ACC112 (cell line): Measurements from ENCODE around the gene UVRAG.
"Not testable (repeated sequence)": the region's sequence is repeated elsewhere in the genome, so short reads cannot be mapped to it uniquely, and the experiment has no call there.

ENCODE experiments used
- H2AFZ ChIP-seq: fragments of 200-600 bp; sonication (generic); one replicate; pipeline ENCODE4 v1.6.0; 2017; ENCODE audit warnings: antibody characterized with exemption, low read length; ENCODE audit not compliant: unreplicated experiment
- H3K27ac ChIP-seq: fragments of 200-600 bp; sonication (generic); 2 replicates; pipeline ENCODE4 v1.5.1; 2014; ENCODE audit warnings: low read depth, mild to moderate bottlenecking, antibody characterized with exemption, low read length, moderate library complexity
- H3K27me3 ChIP-seq: fragments of 200-600 bp; sonication (generic); 2 replicates; pipeline ENCODE4 v1.6.1; 2014; ENCODE audit warnings: mild to moderate bottlenecking, antibody characterized with exemption, low read length, moderate library complexity, mixed read lengths; ENCODE audit not compliant: insufficient read depth
- H3K36me3 ChIP-seq: fragments of 200-600 bp; sonication (generic); 2 replicates; pipeline ENCODE4 v1.6.1; 2016; ENCODE audit warnings: mild to moderate bottlenecking, antibody characterized with exemption, low read length, moderate library complexity, mixed read lengths; ENCODE audit not compliant: insufficient read depth
- H3K4me1 ChIP-seq: fragments of 200-600 bp; sonication (generic); one replicate; pipeline ENCODE4 v1.6.1; 2016; ENCODE audit warnings: low read length, mixed read lengths; ENCODE audit not compliant: insufficient read depth, unreplicated experiment, control insufficient read depth
- H3K4me3 ChIP-seq: fragments of 200-600 bp; sonication (generic); 2 replicates; pipeline ENCODE4 v1.5.1; 2014; ENCODE audit warnings: mild to moderate bottlenecking, low read depth, low read length
- H3K79me2 ChIP-seq: fragments of 200-600 bp; sonication (generic); one replicate; pipeline ENCODE4 v1.6.0; 2016; ENCODE audit warnings: low read length; ENCODE audit not compliant: control insufficient read depth, unreplicated experiment, insufficient read depth

Gene UVRAG

DNA sequence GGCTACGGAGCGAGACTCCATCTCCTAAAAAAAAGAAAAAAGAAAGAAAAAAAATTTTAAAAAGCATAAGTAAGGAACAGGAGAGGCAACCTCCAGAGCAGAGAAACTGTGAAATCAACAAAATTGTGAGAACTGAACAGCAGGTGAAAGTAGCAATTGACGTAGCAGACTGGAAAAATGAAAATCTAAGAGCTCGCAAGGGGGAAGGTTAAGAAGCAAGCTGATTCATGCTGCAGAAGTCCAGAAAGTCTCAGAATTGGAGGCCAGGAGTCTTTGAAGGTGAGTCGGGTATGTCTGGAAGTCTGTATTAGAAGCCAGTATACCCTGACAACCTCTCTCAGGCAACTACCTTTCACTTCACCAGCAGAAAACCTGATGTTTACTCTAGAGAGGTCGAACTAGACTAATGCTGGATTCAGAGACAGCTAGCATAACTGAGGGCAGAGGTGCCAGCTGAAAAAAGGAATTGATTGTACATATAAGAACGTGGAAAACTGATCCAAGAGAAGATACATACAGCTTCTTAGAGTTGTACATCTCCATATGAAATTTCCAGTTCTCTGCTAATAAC lies 229.8 kb downstream of the UVRAG start:
- Histone ChIP-seq H3K27ac (no peak overlapping the region), H3K27me3 (no peaks in the 10 kb centered on the region), H3K79me2 (no peaks in the 10 kb centered on the region), H2AFZ (no peak overlapping the region), H3K4me1 (peaks cover 16% of the 10 kb centered on the region), H3K4me3 (no peak overlapping the region), H3K36me3 (peaks cover 15% of the 10 kb centered on the region)

DNA sequence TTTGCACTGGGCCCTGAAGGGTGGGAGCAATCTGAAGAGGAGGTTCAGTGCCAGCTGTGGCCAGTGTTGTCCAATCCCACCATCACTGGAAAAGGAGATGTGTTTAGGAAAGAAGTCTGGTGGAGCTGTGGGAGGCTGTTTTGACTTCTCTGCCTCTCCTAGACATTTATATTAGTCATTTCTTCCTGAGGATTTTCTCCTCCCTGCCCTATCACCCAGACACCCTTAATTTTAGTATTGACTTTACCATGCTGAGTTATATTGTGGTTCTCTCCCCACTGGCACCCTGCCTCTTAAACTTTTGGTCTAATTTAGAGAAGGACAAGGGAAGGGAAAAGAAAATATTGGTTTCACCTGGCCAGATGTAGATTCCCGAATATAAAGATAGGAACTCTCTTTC lies 232.2 kb downstream of the UVRAG start:
- peak overlapping the region; percentile 27; the same call in 1 of the 2 replicates for H3K4me3 ChIP-seq
- H3K27ac ChIP-seq: 0 out of 2 replicates have a peak overlapping the region, but pooled peaks have one; percentile 42
- H3K79me2 ChIP-seq: no peaks in the 10 kb centered on the region
- no peak overlapping the region for H2AFZ ChIP-seq
- H3K36me3 ChIP-seq: peaks cover 18% of the 10 kb centered on the region
- peaks cover 16% of the 10 kb centered on the region for H3K4me1 ChIP-seq
- no peaks in the 10 kb centered on the region for H3K27me3 ChIP-seq

DNA sequence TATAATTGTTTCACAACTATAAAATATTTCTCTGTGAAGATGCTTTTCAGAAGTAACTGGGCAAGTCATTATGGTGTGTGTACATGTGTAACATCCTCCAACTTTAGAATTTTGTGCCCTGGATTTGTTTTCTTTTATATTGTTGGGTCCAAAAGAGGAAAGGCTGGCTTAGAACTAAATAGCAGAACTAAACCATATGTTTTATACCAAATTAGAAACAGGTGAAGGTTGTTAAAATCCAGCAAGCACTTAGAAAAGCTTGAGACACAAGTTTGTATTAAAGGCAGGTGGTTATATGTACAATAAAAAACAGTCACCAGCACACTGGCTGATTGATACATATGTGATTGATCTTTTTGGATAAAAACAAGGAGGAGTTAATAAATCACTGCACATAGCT lies 232.8 kb downstream of the UVRAG start:
- H3K27me3 ChIP-seq: no peaks in the 10 kb centered on the region
- peaks cover 22% of the 10 kb centered on the region for H3K36me3 ChIP-seq
- H3K4me1 ChIP-seq: peaks cover 16% of the 10 kb centered on the region
- H3K27ac ChIP-seq: no peak overlapping the region
- no peak overlapping the region for H2AFZ ChIP-seq
- H3K4me3 ChIP-seq: no peak overlapping the region
- H3K79me2 ChIP-seq: no peaks in the 10 kb centered on the region

DNA sequence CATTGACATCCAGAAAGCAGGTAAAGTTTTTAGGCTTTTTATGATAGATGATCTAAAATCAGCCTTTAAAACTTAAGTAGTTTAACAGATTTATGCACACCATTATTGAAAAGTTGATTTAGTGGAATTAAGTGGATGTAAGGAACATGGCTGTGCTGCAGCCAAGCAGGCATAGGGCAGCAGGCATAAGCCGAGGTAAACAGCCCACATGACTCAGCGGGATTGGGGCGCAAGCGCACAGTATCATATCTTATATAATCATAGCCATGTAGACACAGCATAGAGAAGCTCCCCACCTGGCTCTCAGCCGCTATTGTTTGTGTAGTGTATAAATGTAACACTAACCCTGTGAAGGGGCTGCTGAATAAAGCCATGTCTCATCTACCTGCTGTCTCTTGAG lies 233.8 kb downstream of the UVRAG start:
- peaks cover 16% of the 10 kb centered on the region for H3K4me1 ChIP-seq
- H3K4me3 ChIP-seq: no peak overlapping the region
- H3K27me3 ChIP-seq: no peaks in the 10 kb centered on the region
- H3K27ac ChIP-seq: no peak overlapping the region
- H3K36me3 ChIP-seq: peaks cover 22% of the 10 kb centered on the region
- no peak overlapping the region for H2AFZ ChIP-seq
- no peaks in the 10 kb centered on the region for H3K79me2 ChIP-seq

DNA sequence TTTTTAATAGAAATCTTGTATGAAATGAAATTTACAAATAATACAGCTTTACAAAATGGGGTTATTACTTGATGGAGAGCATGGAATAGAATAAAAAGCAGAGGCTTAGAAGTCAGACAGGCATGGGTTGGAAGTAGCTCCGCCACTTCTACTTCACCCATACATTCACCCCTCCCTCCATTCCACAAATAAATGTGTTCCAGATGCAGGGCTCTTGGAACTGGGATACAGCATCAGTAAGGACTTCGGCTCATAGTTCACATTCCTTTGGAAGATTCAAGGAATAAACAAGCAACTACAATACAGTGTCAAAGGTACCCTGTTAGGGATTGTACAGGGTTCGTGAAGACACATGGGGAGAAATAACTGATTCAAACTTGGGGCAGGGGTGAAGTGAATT lies 234.5 kb downstream of the UVRAG start:
- Histone ChIP-seq H3K27me3 (no peaks in the 10 kb centered on the region), H3K79me2 (no peaks in the 10 kb centered on the region), H3K4me1 (peaks cover 16% of the 10 kb centered on the region), H3K36me3 (peaks cover 22% of the 10 kb centered on the region), H3K27ac (no peak overlapping the region), H2AFZ (no peak overlapping the region), H3K4me3 (no peak overlapping the region)

DNA sequence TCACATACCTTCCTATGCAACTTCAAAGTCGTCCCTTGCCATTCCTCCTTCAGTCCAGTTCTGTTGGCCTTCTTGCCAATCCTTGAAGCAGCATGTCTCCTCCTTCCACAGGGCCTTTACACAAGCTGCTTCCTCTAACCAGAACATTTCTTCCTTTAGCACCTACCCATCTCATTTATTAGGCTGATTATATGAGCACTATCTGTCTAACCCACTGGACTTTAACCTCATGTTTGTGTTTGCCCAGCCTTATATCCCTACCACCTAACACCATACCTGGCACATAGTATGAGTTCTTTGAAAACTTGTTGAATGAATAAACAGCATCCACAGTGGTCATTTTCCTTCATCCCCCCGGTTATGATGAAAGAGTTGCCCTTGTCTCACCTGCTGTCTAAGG lies 236.9 kb downstream of the UVRAG start:
- peaks cover 22% of the 10 kb centered on the region for H3K36me3 ChIP-seq
- no peaks in the 10 kb centered on the region for H3K79me2 ChIP-seq
- H3K27me3 ChIP-seq: no peaks in the 10 kb centered on the region
- H2AFZ ChIP-seq: no peak overlapping the region
- H3K27ac ChIP-seq: no peak overlapping the region
- no peak overlapping the region for H3K4me3 ChIP-seq
- H3K4me1 ChIP-seq: peaks cover 7% of the 10 kb centered on the region

DNA sequence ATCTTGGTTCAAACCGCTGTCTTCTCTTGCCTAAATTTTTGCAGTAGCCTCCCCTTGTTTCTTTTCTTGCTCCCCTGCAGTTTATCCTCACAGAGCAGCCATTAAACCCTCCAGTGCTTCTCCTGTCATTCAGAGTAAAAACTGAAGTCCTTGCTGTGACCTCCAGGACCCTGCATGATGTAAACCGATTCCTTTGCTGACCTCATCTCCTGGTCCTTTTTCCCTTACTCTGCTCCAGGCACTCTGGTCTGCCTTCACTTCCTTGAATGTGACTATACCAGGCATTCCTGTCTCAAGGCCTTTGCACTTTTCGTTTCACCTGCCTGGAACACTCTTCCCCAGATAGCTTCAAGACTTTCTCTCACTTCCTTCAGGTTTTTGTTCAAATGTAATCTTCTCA lies 239.3 kb downstream of the UVRAG start:
- H2AFZ ChIP-seq: no peak overlapping the region
- peaks cover 11% of the 10 kb centered on the region for H3K36me3 ChIP-seq
- no peak overlapping the region for H3K4me3 ChIP-seq

DNA sequence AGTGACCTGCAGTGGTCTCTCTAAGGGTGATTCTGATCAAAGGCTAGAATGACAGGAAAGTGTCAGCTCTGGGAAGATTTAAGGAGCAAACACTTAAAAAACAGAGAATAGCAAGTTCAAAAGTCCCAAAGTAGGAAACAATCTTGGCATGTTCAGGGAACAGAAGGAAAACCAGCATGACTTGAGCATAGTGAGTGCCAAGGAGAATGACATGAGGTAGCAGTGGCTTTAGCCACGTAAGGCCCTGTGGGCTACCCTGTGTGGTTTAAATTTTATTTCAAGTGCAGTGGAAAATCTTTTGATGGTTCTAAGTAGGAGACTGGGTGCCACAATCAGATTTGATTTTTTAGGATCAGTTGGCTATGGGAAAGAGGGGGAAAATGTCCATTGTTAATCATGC lies 241.9 kb downstream of the UVRAG start:
- H3K27me3 ChIP-seq: no peaks in the 10 kb centered on the region
- H3K27ac ChIP-seq: no peak overlapping the region
- peaks cover 6% of the 10 kb centered on the region; the same call in 1 of the 2 replicates for H3K36me3 ChIP-seq
- H2AFZ ChIP-seq: no peak overlapping the region
- H3K4me1 ChIP-seq: no peaks in the 10 kb centered on the region
- no peaks in the 10 kb centered on the region for H3K79me2 ChIP-seq
- H3K4me3 ChIP-seq: no peak overlapping the region

More for the DNA sequence above, 239.3 kb downstream of the UVRAG start:
- Histone ChIP-seq H3K4me1 (no peaks in the 10 kb centered on the region), H3K79me2 (no peaks in the 10 kb centered on the region), H3K27me3 (no peaks in the 10 kb centered on the region), H3K27ac (no peak overlapping the region)

DNA sequence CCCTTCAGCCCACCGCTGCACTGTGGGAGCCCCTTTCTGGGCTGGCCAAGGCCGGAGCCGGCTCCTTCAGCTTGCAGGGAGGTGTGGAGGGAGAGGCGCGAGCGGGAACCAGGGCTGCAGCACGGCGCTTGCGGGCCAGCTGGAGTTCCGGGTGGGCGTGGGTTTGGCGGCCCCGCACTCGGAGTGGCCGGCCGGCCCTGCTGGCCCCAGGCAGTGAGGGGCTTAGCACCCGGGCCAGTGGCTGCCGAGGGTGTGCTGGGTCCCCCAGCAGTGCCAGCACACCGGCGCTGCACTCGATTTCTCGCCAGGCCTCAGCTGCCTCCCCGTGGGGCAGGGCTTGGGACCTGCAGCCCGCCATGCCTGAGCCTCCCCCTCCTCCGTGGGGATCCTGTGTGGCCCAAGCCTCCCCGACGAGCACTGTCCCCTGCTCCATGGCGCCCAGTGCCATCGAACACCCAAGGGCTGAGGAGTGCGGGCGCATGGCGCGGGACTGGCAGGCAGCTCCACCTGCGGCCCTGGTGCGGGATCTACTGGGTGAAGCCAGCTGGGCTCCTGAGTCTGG lies 245.5 kb downstream of the UVRAG start:
- not testable (repeated sequence) for H3K4me3 ChIP-seq, H3K36me3 ChIP-seq, H3K79me2 ChIP-seq, H3K4me1 ChIP-seq, H2AFZ ChIP-seq, H3K27ac ChIP-seq, H3K27me3 ChIP-seq

DNA sequence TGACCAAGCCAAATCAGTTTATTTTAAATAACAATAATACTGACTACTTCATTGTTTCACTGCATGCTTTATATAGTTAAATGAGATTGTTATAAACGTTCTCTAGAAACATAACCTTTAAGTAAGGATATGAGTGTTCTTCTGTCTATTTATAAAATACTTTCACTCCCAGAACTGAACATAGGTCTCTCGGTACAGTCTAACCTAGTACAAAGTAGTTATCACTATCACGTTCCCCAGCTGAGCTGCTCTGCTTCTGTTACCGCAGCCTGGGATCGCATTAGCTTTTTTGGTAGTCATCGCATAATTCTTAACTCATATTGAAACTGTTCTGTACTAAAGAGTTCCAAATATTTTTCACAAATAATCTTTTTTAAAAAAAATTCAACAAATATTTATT lies 247.7 kb downstream of the UVRAG start:
- H3K4me3 ChIP-seq: no peak overlapping the region
- H3K27me3 ChIP-seq: no peaks in the 10 kb centered on the region
- no peaks in the 10 kb centered on the region for H3K4me1 ChIP-seq
- H2AFZ ChIP-seq: no peak overlapping the region
- no peaks in the 10 kb centered on the region; the same call in 1 of the 2 replicates for H3K36me3 ChIP-seq
- H3K79me2 ChIP-seq: no peaks in the 10 kb centered on the region
- H3K27ac ChIP-seq: no peak overlapping the region

DNA sequence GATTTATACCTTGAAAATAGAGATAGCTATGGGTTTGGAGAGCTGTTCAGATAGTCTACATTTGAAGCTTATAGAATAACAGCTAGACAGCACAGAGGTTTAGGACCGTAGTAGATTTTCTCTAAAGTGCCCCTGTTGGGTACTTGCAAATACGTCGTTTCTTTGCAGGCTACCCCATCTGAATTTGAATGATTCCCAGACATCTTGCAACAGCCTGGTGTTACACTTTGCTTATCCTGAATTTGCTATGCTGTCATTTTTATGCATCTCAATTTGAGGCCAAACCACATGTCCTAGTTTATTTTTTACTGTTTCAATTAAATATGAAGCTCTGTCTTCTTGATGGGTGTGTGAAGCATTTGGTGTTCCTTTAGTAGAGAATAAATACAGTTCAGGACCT lies 249.2 kb downstream of the UVRAG start:
- H3K4me3 ChIP-seq: no peak overlapping the region
- H3K79me2 ChIP-seq: no peaks in the 10 kb centered on the region
- no peak overlapping the region for H2AFZ ChIP-seq
- H3K27me3 ChIP-seq: no peaks in the 10 kb centered on the region
- no peaks in the 10 kb centered on the region; the same call in 1 of the 2 replicates for H3K36me3 ChIP-seq
- H3K27ac ChIP-seq: no peak overlapping the region
- H3K4me1 ChIP-seq: no peaks in the 10 kb centered on the region
